Astrocyte of the cerebellum (primary cell): ENCODE data around the gene CNIH2.
A peak's percentile ranks its signal among the peaks of the same experiment; 100 is the strongest.

Experiments
- DNase-seq: peaks from one replicate; pipeline ENCODE4 v3.0.0-alpha.2; 2011; ENCODE audit warnings: low read depth
- H3K4me3 ChIP-seq: 2 replicates; pipeline ENCODE4 v1.5.1; 2011; ENCODE audit warnings: mild to moderate bottlenecking, low read depth, low read length, moderate library complexity
- in situ Hi-C: cut with HindIII; loops from 2 replicates; pipeline ENCODE4 v1.10.0; 2017; ENCODE audit warnings: low sequenced_read_pairs
- TF ChIP-seq, protein P1 (sequence below): IDR thresholded peaks from 2 replicates; pipeline ENCODE4 v1.5.1; 2012; ENCODE audit warnings: low read length, low read depth, moderate library complexity, mild to moderate bottlenecking; ENCODE audit errors: missing control alignments

The CNIH2 gene

DNA sequence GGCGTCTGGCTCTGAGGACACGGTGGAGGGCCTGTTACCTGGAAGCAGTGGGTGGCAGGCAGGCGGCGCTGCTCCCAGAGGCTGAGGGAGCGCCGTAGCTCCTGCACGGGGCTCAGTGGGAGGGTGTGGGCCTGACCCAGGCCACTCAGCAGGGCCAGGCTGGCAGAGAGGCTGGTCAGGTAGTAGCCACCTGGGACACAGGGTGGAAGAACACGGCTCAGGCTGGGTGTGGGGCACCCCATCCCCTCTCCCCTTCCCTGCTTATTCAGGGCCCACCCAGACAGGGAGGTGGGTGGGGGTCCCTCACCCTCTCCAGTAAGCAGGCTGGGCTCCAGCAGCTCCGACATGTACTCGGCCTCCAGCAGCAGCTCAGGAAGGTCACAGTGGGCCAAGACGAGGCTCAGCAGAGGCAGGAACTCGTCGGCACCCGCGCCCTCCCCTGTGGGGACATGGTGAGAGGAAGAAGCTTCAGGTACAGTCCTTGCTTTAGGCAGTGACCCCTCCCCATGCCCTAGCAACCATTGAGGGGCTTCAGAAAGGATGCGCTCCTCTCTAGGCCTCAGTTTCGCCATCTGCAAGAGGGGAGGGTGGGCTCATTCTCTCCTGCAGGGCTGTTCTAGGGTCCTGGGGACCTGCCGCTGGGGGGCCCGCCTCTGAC is 55.4 kb downstream of the CNIH2 start:
- H3K4me3 ChIP-seq, result peak overlapping the region; percentile 77
- TF ChIP-seq, protein P1, sequence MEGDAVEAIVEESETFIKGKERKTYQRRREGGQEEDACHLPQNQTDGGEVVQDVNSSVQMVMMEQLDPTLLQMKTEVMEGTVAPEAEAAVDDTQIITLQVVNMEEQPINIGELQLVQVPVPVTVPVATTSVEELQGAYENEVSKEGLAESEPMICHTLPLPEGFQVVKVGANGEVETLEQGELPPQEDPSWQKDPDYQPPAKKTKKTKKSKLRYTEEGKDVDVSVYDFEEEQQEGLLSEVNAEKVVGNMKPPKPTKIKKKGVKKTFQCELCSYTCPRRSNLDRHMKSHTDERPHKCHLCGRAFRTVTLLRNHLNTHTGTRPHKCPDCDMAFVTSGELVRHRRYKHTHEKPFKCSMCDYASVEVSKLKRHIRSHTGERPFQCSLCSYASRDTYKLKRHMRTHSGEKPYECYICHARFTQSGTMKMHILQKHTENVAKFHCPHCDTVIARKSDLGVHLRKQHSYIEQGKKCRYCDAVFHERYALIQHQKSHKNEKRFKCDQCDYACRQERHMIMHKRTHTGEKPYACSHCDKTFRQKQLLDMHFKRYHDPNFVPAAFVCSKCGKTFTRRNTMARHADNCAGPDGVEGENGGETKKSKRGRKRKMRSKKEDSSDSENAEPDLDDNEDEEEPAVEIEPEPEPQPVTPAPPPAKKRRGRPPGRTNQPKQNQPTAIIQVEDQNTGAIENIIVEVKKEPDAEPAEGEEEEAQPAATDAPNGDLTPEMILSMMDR, result no peak
- DNase-seq, result no peak
- in situ Hi-C loops, result loop anchor here (10.0 kb wide), 1 partner anchor 59 kb away; the partner anchor contains the start of gene CNIH2
